ENCODE measurements around the gene DECR2. TPM values are rescaled to one million over a fixed set of nuclear protein-coding genes. Genes with fewer than 3 reads are reported as not detected.

The DECR2 gene
- total and polyA plus RNA-seq, 9 of the 15 experiments (the other 6 are each of a cell fraction or from before 2014, with no cell fraction given), result 1.0 to 31.9 (median 10.3) TPM

- TF ChIP-seq, protein P1, sequence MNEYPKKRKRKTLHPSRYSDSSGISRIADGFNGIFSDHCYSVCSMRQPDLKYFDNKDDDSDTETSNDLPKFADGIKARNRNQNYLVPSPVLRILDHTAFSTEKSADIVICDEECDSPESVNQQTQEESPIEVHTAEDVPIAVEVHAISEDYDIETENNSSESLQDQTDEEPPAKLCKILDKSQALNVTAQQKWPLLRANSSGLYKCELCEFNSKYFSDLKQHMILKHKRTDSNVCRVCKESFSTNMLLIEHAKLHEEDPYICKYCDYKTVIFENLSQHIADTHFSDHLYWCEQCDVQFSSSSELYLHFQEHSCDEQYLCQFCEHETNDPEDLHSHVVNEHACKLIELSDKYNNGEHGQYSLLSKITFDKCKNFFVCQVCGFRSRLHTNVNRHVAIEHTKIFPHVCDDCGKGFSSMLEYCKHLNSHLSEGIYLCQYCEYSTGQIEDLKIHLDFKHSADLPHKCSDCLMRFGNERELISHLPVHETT (CRISPR knock-in tag; conservative IDR thresholded peaks at IDR 0.05 in 1 of 2, IDR thresholded peaks at IDR 0.05 in 1 of 2), result peak in 1 of 2 experiments; percentile 87; a peak in 2 of 4 replicates
- TF ChIP-seq YY1 (IDR thresholded peaks at IDR 0.05; ENCODE audit: borderline replicate concordance in 1 of 3, control insufficient read depth in 1 of 3, extremely low read depth in 1 of 3, insufficient read depth in 3 of 3, insufficient read length in 1 of 3, insufficient replicate concordance in 2 of 3, low read depth in 1 of 3, low read length in 2 of 3) (peak in 2 of 3 experiments; percentile 37 to 78), NFE2L1 (tag; IDR thresholded peaks at IDR 0.05; ENCODE audit: borderline replicate concordance, low read depth) (no peak), SMAD4 (CRISPR knock-in tag; conservative IDR thresholded peaks at IDR 0.05) (peak; percentile 50), SMARCB1 (IDR thresholded peaks at IDR 0.05; ENCODE audit: insufficient read length, low read depth) (no peak), GABPA (tag; conservative IDR thresholded peaks at IDR 0.05; ENCODE audit: low read depth) (0 out of 2 replicates have a peak, but pooled peaks have one; percentile 33), ZBTB7A (IDR thresholded peaks at IDR 0.05; ENCODE audit: borderline replicate concordance, control insufficient read depth, low read depth, low read length) (peak; percentile 86), POLR2G (IDR thresholded peaks at IDR 0.05; ENCODE audit: low read depth, low read length) (peak; percentile 80), ZNF609 (CRISPR knock-in tag; IDR thresholded peaks at IDR 0.05; ENCODE audit: borderline replicate concordance) (no peak), RBBP5 (IDR thresholded peaks at IDR 0.05; ENCODE audit: borderline replicate concordance, insufficient read depth, low read length, poor library complexity, severe bottlenecking) (peak; percentile 42), GATAD2B (IDR thresholded peaks at IDR 0.05; ENCODE audit: borderline replicate concordance) (peak; percentile 79), TOE1 (IDR thresholded peaks at IDR 0.05; ENCODE audit: borderline replicate concordance) (no peak), TOE1 (CRISPR knock-in tag; IDR thresholded peaks at IDR 0.05; ENCODE audit: borderline replicate concordance, low read depth) (0 out of 2 replicates have a peak, but pooled peaks have one; percentile 12), SIN3A (IDR thresholded peaks at IDR 0.05; ENCODE audit: borderline replicate concordance in 2 of 2, control insufficient read depth in 1 of 2, low read depth in 2 of 2, low read length in 2 of 2) (peak; percentile 47 to 67; a peak in 2 of 4 replicates)
- TF ChIP-seq, protein P2, sequence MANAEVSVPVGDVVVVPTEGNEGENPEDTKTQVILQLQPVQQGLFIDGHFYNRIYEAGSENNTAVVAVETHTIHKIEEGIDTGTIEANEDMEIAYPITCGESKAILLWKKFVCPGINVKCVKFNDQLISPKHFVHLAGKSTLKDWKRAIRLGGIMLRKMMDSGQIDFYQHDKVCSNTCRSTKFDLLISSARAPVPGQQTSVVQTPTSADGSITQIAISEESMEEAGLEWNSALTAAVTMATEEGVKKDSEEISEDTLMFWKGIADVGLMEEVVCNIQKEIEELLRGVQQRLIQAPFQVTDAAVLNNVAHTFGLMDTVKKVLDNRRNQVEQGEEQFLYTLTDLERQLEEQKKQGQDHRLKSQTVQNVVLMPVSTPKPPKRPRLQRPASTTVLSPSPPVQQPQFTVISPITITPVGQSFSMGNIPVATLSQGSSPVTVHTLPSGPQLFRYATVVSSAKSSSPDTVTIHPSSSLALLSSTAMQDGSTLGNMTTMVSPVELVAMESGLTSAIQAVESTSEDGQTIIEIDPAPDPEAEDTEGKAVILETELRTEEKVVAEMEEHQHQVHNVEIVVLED (CRISPR knock-in tag; IDR thresholded peaks at IDR 0.05), result peak; percentile 64; the same call in 1 of the 2 replicates
These were observed 4.5 kb upstream of the DECR2 start, which contains the start of gene NME4 (continued) for GRCh38 chr16:397135-397661.

Data from K562 (cell line).